Ovary (tissue), 9 donors: Measurements from ENCODE around the gene RPS19. TPM values are rescaled to one million over a fixed set of nuclear protein-coding genes. Genes with fewer than 3 reads are reported as not detected.
A peak's percentile ranks its signal among the peaks of the same experiment; 100 is the strongest.
"Not testable (repeated sequence)": the region's sequence is repeated elsewhere in the genome, so short reads cannot be mapped to it uniquely, and the experiment has no call there.

ENCODE experiments used
- DNase-seq, 5 donors: peaks; one replicate each; pipeline ENCODE4 v3.0.0-alpha.2; 2019 to 2020
- H3K27ac ChIP-seq, 2 donors: fragments of 200-600 bp; one replicate each; pipeline versions ENCODE4 v1.5.1 to v1.8.0; 2019 to 2022
- H3K27me3 ChIP-seq: fragments of 200-600 bp; one replicate; pipeline ENCODE4 v1.8.0; 2022
- H3K36me3 ChIP-seq: fragments of 200-600 bp; sonication (generic); one replicate; pipeline ENCODE4 v1.5.1; 2019
- H3K4me1 ChIP-seq: one replicate; pipeline ENCODE4 v1.8.1; 2013; ENCODE audit warnings: mild to moderate bottlenecking, moderate library complexity; ENCODE audit not compliant: insufficient read depth
- H3K4me3 ChIP-seq: fragments of 200-600 bp; sonication (generic); one replicate; pipeline ENCODE4 v1.5.1; 2017
- H3K9me3 ChIP-seq, 2 donors: fragments of 200-600 bp in 1 of 2; sonication (generic) in 1 of 2; one replicate each; pipeline versions ENCODE4 v1.5.1 to v1.8.1; 2013 to 2019; ENCODE audit warnings: mild to moderate bottlenecking in 1 of 2, moderate library complexity in 1 of 2
- CTCF ChIP-seq, 3 donors: fragments of 450-650 bp in 2 of 3; fragments of 200-600 bp in 1 of 3; IDR thresholded peaks; one replicate each; pipeline versions ENCODE4 v1.5.1 to v1.8.0; 2016 to 2022; ENCODE audit warnings: antibody characterized with exemption in 3 of 3, mild to moderate bottlenecking in 1 of 3
- EP300 ChIP-seq: sonication (generic); formaldehyde crosslinking; IDR thresholded peaks from one replicate; pipeline ENCODE4 v1.6.1; 2017; ENCODE audit warnings: antibody characterized with exemption
- POLR2A ChIP-seq: fragments of 450-650 bp; IDR thresholded peaks from one replicate; pipeline ENCODE4 v1.6.1; 2017; ENCODE audit warnings: antibody characterized with exemption, mild to moderate bottlenecking, moderate library complexity
- WGBS, 3 donors: extraction: QIAGEN DNeasy Blood & Tissue Kit in 1 of 3; methylation state at CpG; one replicate each; pipeline versions ENCODE4 v1.1.5 to v1.1.7; 2013 to 2017; 5-methylcytosine and 5-hydroxymethylcytosine counted together
- intact Hi-C, 4 donors: fragments of 100-400 bp; cut with DNase I; formaldehyde crosslinking; loops; one replicate each; pipeline versions ENCODE4 v1.11.0 to v1.15.1; 2022 to 2023
- polyA plus RNA-seq, 2 donors: library from polyadenylated mRNA; stranded (reverse); fragments of 200-250 nt in 1 of 2; fragments of 350-450 nt in 1 of 2; fragmentation: Illumina TruSeq in 1 of 2; extraction: RNeasy Lipid Tissue Mini Kit (QIAGEN cat#74804) in 1 of 2; gene quantifications; one replicate each; pipeline ENCODE4 v1.2.3, GENCODE V29; 2013 to 2014
- total RNA-seq, 7 donors: library from RNA; depleted of rRNA in 2 of 7; stranded (reverse); fragments of >200 nt in 2 of 7; fragmentation: NEBNext Ultra II Directional in 3 of 7; extraction: Animal tissue kit (Norgen Biotek cat#: 25700) in 3 of 7; gene quantifications; one replicate each; pipeline versions ENCODE4 v1.1.0 to v1.2.4, GENCODE V29; 2016 to 2023
- donor health status: DM: no; HTN: no; CAD: no; lungs with moderate emphysema.
- donor health status: DM: no; HTN: no; CAD: no.
- donor health status: Bipolar disorder and iron deficiency.
- donor health status: DM: yes; HTN: yes; CAD: no.
- donor health status: DM: no; HTN: no; CAD: no.
- donor health status: DM: yes; HTN: yes; CAD: no.

The RPS19 gene
- total and polyA plus RNA-seq, 9 donors = 1,030 to 3,960 (median 2,873) TPM

GRCh38 chr19:41871573-41872383 lies 11.7 kb downstream of the RPS19 start:
- no peak for DNase-seq
- no peaks in the 10 kb centered on the region for H3K36me3 ChIP-seq
- intact Hi-C loops = no loop called here

GRCh38 chr19:41872384-41872774 lies 12.3 kb downstream of the RPS19 start:
- no peaks in the 10 kb centered on the region for H3K9me3 ChIP-seq
- H3K36me3 ChIP-seq = no peaks in the 10 kb centered on the region
- 82 to 87% (median 86%) methylated on average over 12 of the region's 12 CpGs for WGBS, 3 donors
- H3K27me3 ChIP-seq = no peaks in the 10 kb centered on the region
- intact Hi-C loops = no loop called here
- TF ChIP-seq EP300 (no peak), POLR2A (no peak), CTCF (IDR thresholded peaks at IDR 0.05) (no peak)
- H3K4me1 ChIP-seq = no peaks in the 10 kb centered on the region
- no peak overlapping the region for H3K4me3 ChIP-seq
- H3K27ac ChIP-seq = no peak overlapping the region
- no peak for DNase-seq

More at GRCh38 chr19:41871573-41872383, 11.7 kb downstream of the RPS19 start:
- H3K4me3 ChIP-seq = no peak overlapping the region
- TF ChIP-seq POLR2A = no peak
- TF ChIP-seq CTCF (IDR thresholded peaks at IDR 0.05) = no peak
- TF ChIP-seq EP300 = no peak
- no peaks in the 10 kb centered on the region for H3K9me3 ChIP-seq
- H3K27me3 ChIP-seq = no peaks in the 10 kb centered on the region
- H3K27ac ChIP-seq = no peak overlapping the region
- WGBS, 3 donors = 49 to 56% (median 55%) methylated on average over 16 of the region's 16 CpGs
- H3K4me1 ChIP-seq = no peaks in the 10 kb centered on the region

- TF ChIP-seq CTCF (IDR thresholded peaks at IDR 0.05) (peak in 1 of 3 donors; percentile 4), POLR2A (no peak)
- Histone ChIP-seq H3K4me1 (no peaks in the 10 kb centered on the region), H3K27ac (no peak overlapping the region), H3K9me3 (no peaks in the 10 kb centered on the region), H3K4me3 (no peak overlapping the region), H3K36me3 (no peaks in the 10 kb centered on the region), H3K27me3 (no peaks in the 10 kb centered on the region)
- intact Hi-C loops = no loop called here
- peak in 1 of 5 donors; percentile 59 for DNase-seq
- 48 to 53% (median 49%) methylated on average over 18 of the region's 18 CpGs for WGBS, 3 donors
These were observed 13.0 kb downstream of the RPS19 start for GRCh38 chr19:41872775-41873647.

GRCh38 chr19:41875973-41876372 lies 15.9 kb downstream of the RPS19 start:
- WGBS, 3 donors = 78 to 88% (median 78%) methylated on average over 3 of the region's 3 CpGs
- DNase-seq, intact Hi-C loops, H3K27me3 ChIP-seq, H3K4me1 ChIP-seq, H3K36me3 ChIP-seq, H3K9me3 ChIP-seq, H3K4me3 ChIP-seq, H3K27ac ChIP-seq: not testable (repeated sequence)
